ENCODE results near the gene MED12L.

DNA sequence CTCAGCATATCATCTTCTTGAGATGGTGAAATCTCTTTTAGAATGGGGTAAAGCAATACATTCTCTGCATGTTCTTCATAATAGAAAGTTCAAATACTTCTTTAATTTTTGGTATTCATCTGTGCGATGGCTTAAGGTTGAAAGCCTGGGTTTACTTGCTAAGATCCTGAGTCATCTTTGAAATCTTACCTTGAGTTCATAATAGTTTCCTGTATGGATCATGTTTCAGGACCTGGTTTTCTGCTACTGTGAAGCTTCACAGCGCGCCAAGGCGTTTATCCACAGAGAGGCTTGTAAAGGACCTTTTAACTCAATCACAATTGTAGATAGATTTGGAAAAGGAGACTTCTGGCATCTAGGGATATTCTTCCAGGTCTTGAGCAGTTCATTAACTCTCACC is 39.0 kb downstream of the MED12L start:
- no peak for TF ChIP-seq GLIS3 (CRISPR knock-in tag; IDR thresholded peaks at IDR 0.05)
- no peak for TF ChIP-seq ZFP3 (CRISPR knock-in tag; IDR thresholded peaks at IDR 0.05)
